Stimulated activated CD8-positive, alpha-beta memory T cell treated with anti-CD3 and anti-CD28 coated beads, Interleukin-12 subunit alpha, Interleukin-12 subunit beta, amount 100 ng/mL, for 24 hours (primary cell): ENCODE results near the gene HAVCR1.
A peak's percentile ranks its signal among the peaks of the same experiment; 100 is the strongest.
"Not testable (repeated sequence)": the region's sequence is repeated elsewhere in the genome, so short reads cannot be mapped to it uniquely, and the experiment has no call there.

ENCODE experiments used
- DNase-seq: peaks from one replicate; pipeline ENCODE4 v3.0.0-alpha.2; 2020; ENCODE audit errors: extremely low read depth

HAVCR1 gene

DNA sequence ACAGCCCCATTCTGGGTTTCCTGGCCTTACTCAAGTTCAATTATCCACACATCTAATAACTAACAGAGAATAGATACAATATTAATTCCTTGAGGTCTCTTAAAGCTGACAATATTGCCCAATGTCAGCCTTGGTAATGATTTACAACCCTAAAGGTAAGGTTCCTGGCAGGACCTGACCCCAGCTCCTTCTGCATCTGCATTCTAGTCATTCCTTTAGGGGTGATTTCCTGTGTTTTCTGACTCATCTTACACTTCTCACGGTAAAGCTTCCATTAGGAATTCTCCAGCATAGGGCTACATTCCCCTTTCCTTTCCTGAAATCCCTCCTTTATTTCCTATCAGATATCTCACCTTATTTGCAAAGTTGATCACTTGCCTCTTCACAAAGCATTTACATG, 9.3 kb downstream of the HAVCR1 start:
- no peak for DNase-seq

DNA sequence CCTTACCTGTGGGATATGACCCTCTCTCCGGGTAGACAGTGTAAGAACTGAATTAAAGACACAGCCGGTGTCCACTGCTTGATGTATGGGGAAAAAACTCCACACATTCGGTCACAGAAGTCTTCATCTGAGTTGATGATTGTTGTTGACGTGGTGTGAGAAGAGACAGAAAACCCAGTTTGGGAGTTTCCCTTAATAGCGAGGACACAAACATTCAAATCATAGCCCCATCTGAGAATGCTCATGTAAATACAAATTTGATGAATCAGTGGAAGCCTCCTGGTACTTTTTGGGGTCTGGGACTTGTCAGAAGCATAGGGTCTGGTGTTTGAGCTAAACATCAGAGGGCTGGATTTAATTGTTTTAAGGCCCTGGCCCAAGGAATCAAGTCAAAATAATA, 11.0 kb downstream of the HAVCR1 start:
- DNase-seq, result no peak

DNA sequence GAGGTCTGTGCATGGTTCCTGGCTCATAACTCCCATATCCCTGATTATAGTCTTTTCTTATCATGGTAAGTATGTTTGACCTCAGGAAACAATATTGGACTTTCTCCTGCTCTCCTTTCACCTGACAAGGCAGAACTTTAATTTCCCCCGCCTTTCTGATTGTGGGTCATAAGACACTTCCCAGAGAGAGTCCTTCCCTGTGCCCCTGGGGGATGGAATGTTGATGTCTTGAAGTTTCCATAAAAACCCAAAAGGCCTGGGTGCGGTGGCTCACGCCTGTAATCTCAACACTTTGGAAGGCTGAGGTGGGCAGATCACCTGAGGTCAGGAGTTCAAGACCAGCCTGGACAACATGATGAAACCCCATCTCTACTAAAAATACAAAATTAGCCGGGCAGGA, 11.9 kb downstream of the HAVCR1 start:
- DNase-seq, result not testable (repeated sequence)

DNA sequence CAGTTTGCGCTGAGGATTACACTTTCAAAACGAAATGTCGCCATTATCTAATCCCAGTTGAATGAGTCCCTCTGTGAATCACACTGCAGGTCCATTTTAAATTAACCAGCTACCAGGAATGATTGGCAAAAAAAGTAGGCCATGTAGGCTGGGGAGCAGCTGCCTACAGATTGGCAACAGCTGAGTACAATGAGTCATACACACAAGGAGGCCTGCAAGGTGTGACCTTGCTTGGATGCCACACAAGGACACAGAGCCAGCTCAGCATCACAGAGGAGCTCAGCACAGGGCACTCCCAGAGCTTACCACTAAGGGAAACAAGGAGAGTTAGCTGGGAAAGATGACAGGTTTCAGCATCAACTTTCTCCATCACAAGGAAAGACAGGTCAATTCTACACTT, 12.9 kb downstream of the HAVCR1 start:
- no peak for DNase-seq

DNA sequence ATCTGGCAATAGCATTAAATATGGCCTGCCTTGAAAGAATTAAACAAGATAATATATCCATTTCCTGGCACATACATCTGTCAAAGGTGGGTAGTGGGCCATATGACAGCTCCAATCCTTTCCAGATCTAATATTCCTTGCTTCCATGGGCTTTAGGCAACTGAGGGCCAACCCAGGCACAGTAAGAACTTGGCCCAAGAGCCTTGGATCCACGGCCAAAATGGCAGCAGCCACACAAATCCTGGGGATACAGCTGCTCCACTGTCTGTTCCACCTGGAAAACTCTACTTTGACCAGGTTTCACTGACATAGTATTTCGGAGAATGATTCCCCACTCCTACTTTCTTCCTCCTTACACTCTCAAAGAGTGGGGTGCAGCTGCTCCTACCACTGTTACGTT, 13.3 kb downstream of the HAVCR1 start:
- no peak for DNase-seq

DNA sequence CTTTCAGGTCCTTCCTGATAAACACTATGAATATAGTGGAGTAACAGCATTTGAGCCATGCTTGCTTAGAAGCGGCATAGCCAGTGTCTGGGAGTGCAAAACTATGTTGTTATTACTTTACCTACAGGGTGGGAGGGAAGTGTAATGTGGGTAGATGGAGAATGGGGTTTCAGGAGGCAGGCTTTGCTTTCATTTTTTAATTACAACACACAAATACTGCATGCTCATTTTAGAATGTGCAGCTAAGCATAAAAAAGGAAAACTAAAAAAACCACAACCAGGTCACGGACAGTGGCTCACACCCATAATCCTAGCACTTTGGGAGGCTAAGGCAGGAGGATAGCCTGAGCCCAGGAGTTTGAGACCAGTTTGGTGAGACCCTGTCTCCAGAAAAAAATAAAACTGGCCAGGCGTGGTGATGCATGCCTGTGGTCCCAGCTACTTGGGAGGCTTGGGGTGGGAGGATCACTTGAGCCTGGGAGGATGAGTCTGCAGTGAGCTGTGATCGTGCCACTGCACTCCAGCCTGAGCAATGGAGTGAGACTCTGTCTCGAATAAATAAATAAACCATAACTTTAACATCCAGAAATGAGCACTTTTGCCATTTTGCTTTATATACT, 20.2 kb downstream of the HAVCR1 start:
- DNase-seq, result no peak

DNA sequence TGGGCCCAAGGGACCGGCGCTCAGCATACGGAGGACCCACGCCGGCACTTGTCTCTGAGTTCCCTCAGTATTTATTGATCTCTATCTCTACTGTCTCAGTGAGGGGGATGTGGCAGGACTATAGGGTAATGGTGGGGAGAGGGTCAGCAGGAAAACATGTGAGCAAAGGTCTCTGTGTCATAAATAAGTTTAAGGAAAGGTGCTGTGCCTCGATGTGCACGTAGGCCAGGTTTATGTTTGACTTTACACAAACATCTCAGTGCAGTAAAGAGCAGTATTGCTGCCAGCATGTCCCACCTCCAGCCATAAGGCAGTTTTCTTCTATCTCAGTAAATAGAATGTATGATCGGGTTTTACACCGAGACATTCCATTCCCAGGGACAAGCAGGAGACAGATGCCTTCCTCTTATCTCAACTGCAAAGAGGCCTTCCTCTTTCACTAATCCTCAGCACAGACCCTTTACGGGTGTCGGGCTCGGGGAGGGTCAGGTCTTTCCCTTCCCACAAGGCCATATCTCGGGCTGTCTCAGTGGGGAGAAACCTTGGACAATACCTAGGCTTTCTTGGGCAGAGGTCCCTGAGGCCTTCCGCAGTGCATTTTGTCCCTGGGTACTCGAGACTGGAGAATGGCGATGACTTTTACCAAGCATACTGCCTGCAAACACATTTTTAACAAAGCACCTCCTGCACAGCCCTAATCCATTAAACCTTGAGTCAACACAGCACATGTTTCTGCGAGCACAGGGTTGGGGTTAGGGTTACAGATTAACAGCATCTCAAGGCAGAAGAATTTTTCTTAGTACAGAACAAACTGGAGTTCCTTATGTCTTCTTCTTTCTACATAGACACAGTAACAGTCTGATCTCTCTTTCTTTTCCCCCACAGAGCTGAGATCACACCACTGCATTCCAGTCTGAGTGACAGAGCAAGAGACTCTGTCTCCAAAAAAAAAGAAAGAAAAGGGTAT, 24.5 kb downstream of the HAVCR1 start:
- not testable (repeated sequence) for DNase-seq

DNA sequence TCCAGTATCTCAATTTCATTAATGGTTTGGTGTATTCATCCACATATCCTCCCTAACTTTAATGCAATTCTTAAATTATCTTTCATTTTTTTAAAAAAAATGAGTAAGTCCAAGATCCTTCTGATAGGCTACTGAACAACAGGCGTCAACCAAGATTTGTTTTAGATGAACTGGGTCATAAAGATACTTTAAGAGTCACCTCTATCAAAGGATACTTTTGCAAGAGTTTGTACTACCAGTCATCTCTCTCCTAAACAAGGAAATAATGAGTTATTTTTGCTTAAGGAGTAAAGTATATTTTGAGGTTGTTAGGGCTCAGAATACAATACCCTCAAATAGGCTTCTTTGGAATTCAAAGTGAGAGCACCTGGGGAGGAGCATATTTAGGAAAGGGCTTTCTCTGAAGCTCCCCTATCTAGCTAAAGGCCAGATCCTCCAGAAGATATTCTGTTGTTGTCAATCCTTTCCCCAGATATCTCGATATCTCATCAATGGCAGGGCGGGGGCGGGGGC, 25.8 kb downstream of the HAVCR1 start:
- no peak for DNase-seq

DNA sequence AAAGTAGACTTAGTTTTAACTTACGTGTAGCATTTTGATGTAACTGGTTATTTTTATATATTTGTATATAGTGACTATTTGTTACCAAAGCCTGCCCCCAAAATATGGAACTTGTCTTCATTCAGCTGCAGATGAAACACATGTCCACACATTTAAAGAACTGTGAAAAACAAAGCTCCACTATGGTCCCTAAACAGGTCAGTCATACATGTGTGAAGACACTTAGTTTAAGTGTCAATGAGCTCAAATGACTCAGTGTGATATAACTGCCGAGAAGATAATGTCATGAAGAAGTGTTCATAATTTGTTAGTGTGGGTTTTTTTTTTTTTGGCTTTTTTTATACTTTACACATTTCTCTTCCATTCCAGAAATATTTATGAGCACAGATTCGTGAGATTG, 28.2 kb downstream of the HAVCR1 start:
- no peak for DNase-seq

DNA sequence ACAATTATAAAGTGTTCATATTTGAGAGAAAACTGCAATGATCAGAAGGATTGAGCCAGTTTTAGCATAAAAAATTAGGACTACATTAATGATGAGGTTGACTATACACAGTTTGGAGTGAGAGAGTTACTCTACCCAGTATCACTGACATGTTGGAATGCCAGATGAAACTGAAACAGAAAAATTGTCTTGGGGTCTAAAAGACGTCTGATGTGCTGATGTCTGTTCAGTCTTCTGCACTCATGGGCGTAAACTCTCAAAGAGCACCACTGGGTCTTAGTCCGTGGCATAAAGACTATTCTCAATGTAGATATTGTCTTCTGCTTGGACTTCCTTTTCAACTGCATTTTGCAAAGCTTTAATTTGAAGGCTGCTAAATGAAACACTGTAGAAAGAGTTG, 29.5 kb downstream of the HAVCR1 start:
- DNase-seq, result no peak

DNA sequence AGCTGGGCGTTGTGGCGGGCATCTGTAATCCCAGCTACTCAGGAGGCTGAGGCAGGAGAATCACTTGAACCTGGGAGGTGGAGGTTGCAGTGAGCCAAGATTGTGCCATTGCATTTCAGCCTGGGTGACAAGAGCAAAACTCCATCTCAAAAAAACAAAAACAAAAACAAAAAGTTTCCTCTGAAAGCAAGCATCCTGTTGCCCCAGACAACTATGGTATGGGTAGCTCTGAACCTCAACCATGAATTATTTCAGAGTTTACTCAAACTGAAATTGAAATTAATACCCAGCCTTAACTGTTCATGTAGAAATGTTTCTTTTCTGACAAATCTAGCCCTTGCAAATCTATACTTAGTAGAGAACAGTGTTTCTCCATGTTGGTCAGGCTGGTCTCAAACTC, 31.3 kb downstream of the HAVCR1 start:
- DNase-seq, result not testable (repeated sequence)

DNA sequence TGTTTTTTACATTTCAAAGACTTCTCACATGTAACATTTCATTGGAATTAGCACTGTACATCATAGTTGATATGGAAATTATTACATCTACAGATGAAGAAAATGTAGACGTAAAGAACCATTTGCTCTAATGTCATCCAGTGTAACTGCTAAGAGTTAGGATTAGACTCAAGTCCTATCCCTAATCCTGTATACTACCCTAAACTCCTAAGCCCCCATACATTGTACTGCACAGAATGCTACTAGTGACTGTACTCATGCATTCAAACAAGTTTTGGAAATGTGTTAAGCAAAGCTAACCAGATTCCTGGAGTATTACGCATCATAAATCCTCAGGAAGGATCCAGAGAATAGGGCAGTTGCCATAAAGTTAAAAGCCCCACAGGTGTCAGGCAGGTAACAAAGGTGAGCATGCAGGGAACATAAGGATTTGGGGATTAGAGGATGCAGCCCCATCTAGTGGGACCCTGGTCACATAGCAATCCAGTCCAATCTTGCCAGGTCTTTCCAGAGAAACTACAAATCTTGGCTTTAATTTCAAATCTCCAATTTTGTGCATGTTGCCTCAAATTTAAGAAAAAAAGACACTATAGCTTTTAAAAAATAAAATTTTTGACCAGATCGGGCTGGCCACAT, 32.0 kb downstream of the HAVCR1 start:
- no peak for DNase-seq

DNA sequence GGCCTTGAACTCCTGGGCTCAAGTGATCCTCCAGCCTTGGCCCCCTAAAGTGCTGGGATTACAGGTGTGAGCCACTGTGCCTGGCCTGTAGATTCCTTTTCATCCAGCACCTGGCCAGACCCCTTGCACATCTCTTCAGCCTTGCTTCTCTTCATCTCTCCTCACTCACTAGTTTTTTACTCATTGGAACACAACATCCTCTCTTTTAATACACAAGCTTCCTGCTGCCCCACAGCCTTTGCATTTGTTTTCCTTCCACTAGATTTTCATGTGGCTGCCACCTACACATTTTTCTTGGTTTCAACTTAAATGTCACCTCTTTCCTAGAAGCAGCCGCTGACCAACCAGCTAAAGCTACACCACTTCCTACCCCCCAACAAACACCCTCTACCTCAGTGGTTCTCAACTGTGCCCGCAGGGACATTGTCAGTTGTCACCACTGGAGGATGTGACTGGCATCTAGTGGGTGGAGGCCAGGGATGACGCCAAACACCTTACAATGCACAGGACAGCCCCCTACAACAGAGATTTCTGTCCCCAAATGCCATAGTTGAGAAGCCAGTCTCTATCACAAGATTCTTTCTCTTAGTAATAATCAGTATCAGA, 33.7 kb downstream of the HAVCR1 start:
- DNase-seq, result peak; percentile 40

DNA sequence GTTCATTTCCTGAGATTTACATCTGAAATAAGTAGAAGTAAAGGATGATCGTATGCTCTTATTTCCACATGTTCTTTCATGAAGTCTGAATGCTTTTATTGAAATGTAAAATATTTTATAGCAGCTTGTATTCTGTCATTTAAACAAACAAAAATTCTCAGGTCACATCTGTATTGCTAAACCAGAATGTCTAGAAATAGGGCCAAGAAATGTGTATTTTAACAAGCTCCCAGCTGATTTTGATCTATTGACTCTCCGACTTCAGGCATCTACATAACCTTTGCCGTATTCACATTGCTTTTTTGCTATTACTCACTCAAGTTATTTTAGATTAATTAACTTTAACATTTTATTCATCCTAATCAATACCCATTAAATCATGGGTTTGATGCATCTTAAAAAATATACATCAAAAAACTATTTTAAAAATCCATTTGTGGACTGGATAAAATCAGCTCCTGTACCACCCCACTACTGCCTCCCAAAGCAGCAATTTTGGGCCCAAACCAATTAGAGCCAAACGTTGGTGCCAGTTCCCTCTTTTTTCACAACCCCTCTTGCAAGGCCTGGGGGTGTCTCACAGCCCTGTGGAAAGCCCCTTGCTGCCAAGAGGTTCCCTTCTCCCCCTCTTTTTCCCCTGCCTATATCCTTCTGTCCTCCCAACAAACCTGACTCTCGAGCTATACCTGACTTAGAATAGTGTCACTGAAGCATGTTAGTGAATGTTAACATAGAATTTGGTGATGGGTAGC, 34.5 kb downstream of the HAVCR1 start:
- DNase-seq, result no peak

DNA sequence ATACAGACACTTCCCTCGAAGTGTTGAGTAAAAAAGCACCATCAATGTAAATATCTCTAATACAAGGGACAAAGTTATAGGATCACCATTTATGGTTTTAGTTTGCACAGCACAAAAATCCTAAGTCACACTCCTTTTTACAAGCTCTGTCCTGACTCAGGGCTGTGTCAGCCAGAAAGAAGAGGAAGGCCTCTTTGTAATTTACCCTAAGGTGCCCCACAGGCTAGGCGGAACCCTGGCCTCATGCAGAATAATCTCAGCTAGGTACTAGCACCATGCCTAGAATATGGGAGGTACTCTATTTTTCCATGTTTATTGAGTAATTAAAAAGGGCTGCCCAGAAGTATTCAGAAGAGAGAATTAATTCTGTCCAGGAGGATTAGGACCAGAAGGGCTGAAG, 36.9 kb downstream of the HAVCR1 start:
- no peak for DNase-seq

DNA sequence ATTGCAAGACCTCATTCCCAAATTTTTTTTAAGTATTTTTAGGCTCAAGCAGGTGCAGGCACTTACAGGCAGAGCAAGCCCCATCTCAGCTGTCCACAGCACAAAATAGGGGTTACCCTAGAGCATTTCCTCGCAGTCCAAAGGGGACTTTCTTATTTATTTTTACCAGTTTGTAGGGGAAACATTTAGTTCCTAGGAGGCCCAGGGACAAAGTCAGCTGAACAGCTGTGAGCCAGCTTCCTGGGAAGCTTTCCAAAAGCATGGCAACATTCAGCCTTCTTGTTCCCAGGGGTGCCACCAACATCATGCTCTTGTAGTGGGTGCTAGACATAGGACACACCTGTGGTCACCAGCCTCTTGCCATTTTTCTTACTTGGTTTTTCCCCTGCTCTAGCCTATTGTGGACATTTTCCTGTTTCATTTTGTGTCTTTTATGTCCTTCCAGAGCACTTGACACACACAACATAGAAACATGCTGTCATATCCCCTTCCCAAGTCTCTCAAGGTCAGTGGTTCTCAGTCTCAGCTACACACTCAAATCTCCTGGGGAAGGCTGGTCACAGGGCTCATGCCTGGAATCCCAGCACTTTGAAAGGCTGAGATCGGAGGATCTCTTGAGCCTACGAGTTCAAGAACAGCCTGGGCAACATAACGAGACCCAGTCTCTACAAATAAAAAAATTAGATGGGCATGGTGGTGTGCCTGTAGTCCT, 38.2 kb downstream of the HAVCR1 start:
- DNase-seq, result no peak

DNA sequence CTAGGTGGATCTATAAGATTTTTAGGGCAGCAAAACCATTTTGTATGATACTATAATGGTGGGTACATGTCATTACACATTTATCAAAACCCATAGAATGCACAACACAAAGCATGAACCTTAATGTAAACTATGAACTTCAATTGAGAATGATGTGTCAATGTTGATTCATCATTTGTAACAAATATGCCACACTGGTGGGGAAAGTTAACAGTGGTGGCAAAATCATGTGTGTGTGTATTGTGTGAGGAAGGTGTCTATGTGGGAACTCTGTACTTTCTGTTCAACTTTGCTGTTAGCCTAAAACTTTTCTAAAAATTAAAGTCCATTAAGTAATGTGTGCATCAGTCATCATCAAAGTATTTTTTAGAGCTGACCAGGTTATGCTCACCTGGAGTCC, 38.9 kb downstream of the HAVCR1 start:
- no peak for DNase-seq

DNA sequence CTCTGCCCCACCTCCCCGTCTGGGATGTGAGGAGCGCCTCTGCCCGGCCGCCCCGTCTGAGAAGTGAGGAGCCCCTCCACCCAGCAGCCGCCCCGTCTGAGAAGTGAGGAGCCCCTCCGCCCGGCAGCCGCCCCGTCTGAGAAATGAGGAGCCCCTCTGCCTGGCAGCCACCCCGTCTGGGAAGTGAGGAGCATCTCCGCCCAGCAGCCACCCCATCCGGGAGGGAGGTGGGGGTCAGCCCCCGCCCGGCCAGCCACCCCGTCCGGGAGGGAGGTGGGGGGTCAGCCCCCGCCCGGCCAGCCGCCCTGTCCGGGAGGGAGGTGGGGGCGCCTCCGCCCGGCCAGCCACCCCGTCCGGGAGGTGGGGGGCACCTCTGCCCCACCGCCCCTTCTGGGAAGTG, 44.8 kb downstream of the HAVCR1 start:
- not testable (repeated sequence) for DNase-seq

DNA sequence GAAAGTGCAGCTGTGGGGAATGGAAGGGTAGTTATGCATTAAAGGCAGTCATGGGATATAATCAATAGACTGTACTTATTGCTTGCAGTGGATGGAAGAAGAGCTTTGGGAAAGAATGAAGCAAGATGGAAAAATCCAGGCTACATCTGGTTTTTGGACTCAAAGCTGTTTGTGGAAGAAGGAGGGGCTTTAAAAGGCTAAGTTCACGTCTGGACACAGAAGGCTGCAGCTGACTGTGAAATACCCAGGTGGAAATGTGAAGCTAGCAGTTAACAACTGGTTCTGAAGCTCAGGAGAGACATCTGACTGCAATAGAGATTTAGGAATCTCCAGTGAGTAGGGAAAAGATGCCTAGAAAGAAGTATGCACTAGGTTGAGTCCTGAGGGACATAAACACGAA, 52.7 kb downstream of the HAVCR1 start:
- no peak for DNase-seq

DNA sequence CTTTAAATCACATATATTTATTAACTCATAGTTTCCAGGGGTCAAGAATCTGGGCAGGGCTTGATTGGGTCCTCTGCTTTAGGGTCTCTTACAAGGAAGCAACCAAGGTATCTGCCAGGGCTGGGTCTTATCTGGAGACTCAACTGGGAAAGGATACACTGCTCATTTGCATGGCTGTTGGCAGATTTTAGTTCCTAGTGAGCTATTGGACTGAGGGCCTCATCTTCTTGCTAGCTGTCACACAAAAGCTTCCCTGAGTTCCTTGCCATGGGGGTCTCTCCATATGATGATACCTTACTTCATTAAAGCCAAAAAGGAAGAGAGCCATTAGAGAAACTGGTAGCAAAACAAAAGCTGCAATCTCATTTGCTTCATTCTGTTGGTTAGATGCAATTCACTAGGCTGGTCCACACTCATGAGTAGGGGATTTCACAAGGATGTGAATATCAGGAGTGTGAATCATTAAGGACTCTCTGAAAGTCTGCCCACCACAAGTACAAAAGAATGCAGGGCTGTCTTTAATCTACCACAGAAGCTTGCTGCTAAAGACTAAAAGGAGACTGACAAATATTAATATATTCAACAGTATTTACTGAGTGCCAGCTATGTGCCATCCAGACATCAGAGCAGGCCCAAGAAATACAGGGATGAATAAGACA, 53.9 kb downstream of the HAVCR1 start:
- DNase-seq, result no peak
